Activated CD8-positive, alpha-beta memory T cell treated with anti-CD3 and anti-CD28 coated beads for 24 hours (primary cell): ENCODE measurements around the gene CSNK2A3.

Experiments used
- DNase-seq: peaks from one replicate; pipeline ENCODE4 v3.0.0-alpha.2; 2020

The CSNK2A3 gene

GRCh38 chr11:11332141-11332710 lies 20.8 kb downstream of the CSNK2A3 start:
- no peak for DNase-seq

DNA sequence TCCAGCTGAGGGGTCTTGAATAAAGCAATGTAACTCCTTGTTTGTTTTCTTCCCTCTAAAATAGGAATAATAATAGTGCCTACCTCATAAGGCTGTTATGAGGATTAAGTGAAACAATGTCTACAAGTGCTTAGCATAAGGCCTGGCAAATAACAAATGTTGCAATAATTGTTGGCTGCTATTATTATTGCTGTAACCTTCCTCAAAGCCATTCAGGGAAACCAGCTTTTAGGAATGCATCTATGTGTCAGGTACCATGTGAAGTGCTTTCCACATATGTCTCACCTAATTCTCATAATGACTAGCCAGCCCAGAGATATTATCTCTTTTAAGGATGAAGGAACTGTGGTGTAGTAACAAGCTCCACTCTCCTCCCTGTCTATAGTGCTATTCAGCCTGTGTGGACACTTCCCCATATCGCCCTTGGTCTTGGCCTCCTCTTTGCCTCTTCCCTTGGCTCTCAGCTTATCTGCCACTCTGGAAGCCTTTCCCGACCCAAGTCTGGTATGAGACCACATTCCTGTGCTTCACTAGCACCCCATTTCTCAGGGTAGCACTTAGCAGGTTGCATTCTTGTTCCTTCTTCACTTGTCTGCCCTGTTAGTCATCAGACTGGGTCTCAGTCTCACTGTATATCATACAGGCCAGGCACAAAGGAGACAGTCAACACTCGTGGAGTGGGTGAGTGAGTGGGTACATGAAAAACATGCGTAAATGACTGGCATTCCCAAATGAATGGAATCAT lies 23.8 kb downstream of the CSNK2A3 start:
- DNase-seq = no peak

DNA sequence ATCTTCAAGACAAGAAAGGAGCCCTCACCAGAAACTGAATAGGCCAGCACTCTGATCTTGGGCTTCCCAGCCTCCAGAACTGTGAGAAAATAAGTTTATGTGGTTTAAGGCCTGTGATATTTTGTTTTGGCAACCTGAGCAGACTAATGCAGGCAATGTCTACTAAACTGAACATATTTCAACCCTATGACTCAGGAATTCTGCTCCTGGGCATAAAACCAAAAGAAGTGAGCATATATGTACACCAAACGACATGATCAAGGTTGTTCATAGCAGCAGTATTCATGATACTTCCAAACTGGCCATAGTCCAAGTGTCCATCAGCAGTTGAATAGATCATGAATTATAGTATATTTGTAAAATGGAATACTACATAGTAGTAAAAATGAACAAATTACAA lies 29.0 kb downstream of the CSNK2A3 start:
- no peak for DNase-seq

- no peak for DNase-seq
Measured at GRCh38 chr11:11322101-11322500, 30.9 kb downstream of the CSNK2A3 start.

GRCh38 chr11:11320825-11321224 lies 32.2 kb downstream of the CSNK2A3 start:
- DNase-seq = no peak

GRCh38 chr11:11318961-11319360 lies 34.1 kb downstream of the CSNK2A3 start:
- DNase-seq = no peak

DNA sequence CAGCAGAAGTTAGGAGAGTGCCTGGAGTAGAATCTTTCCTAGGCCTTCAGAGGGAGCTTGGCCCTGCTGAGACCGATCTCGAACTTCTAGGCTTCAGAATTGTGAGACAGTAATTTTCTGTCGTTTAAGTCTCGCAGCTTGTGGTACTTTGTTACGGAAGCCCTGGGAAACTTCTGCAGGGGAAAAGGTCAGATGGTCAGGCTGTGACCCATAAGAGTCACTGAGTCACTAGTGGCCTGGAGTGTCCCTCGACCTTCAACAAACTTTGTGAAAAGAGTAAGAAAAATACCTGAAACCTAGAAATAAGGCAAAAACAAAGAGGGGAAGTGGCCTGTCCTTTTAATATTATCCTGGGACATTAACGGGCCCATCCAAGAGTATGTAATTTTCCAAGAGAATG lies 34.6 kb downstream of the CSNK2A3 start:
- DNase-seq = no peak

- DNase-seq = no peak
Measured at GRCh38 chr11:11316651-11317230, 36.3 kb downstream of the CSNK2A3 start.

DNA sequence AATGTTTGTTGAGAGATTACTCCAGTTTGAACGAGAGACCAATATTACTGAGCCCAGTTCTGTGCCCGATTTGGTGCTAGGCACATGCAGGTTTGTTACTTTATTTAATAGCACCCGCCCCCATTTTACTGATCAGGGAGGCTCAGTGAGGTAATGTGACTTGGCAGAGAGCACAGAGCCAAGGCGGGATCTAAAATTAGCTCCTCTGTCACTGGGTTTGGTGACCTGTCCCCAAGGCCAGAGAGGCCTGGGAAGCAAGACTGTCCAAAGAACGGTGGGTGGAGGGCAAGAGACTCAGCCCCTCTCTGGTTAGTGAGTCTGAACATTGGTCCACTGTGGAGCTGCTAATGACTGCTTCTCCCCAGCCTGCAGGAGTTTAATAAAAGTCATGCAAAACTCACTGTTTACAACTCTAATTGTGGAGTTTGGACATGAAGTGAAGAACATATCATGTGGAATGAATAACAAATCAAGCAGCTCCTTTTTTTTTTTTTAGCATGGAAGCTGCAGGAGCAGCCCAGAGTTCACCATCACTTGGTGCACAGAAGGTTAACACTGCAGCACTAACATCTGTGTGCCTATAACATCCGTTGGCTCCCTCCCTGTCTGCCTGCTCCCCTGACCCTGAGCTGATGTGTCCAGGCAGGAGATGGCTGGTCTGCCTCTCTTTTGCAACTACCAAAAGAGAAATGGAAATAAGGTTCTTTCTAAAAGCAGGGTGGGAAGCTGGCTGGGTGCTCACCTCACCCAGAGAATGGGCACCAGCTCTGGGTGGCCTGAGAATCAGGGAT lies 39.0 kb downstream of the CSNK2A3 start:
- DNase-seq = no peak

GRCh38 chr11:11313426-11313825 lies 39.6 kb downstream of the CSNK2A3 start:
- no peak for DNase-seq

- no peak for DNase-seq
Measured at GRCh38 chr11:11312738-11313137, 40.3 kb downstream of the CSNK2A3 start.

DNA sequence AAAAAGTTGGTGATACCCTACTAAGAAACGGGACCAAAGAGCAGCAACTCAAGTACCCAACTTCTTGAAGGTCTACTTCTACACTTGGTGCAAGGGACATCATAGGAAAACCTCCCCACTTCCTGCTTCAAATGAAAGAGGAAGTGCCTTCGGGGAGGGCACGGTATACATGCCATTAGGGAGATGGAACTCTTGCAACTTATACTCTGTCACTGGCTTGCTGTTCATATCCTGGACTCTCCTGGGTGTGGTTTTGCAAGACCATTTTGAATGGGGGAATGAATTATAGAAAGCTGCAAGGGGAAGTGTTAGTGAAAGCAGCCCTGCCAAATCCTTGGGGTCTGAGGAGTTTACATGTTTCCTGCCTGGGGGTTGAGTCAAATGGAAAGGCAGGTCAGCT lies 41.9 kb downstream of the CSNK2A3 start:
- no peak for DNase-seq

DNA sequence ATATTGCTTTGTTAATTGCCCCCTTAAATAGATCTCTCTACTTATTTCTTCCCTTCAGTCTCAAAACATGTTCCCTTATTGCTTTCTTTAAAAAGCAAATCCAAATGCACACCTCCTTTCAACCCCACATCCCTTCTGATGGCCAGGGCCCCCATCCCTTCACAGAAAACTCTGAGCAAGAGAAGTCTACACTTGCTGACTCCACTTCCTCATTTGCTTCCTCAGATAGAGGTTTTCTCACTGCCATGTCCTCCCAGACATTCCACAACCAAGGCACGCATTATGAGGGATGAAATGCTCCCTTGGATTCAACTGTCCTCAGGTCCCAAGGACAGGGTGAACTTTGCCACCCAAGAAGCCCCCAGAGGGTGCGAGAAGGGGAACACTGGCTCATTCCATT lies 43.1 kb downstream of the CSNK2A3 start:
- DNase-seq = no peak

- DNase-seq = no peak
Measured at GRCh38 chr11:11308249-11308648, 44.8 kb downstream of the CSNK2A3 start.

DNA sequence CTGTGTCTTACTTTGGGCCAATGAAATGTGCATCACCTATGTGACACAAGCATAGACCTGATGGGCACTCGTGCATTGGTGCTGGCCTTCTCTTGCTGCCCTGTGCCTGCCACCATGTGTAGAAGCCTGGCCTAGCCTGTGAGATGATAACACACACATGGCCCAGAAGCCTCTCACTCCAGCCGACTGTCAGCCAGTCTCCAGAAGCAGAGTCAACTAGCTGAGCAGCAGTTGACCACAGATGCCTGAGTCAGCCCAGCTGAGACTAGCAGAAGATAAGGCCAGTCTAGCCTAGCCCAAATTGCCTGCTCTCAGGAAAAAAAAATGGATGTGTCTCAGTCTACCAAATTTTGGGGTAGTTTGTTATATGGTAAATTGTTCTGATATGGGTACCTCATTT lies 46.2 kb downstream of the CSNK2A3 start:
- no peak for DNase-seq

GRCh38 chr11:11304550-11304949 lies 48.5 kb downstream of the CSNK2A3 start:
- no peak for DNase-seq

- DNase-seq = no peak
Measured at GRCh38 chr11:11302565-11302964, 50.5 kb downstream of the CSNK2A3 start.
